Panc1 (cell line): ENCODE results near the gene CNTF. TPM values are rescaled to one million over a fixed set of nuclear protein-coding genes. Genes with fewer than 3 reads are reported as not detected.

Source experiments
- ATAC-seq: fragments of 200-7000 bp; cut with Tn5 transposase; 2 replicates; pipeline ENCODE4 v1.9.1; 2020; ENCODE audit warnings: mild to moderate bottlenecking, moderate library complexity
- BruUV-seq: library from RNA; stranded (reverse); fragments of 400-500 nt; replicated peaks from 2 replicates; lab custom pipeline; 2021; lab: Mats Ljungman, UMichigan
- CTCF ChIA-PET: fragments of 300-600 bp; sonication (Branson Sonifier 250); formaldehyde crosslinking; loops from one replicate; lab custom pipeline; 2022; ENCODE audit warnings: antibody characterized with exemption; lab: Charles Lee
- POLR2A ChIA-PET: fragments of 300-600 bp; sonication (Branson Sonifier 250); formaldehyde crosslinking; loops from one replicate; lab custom pipeline; 2022; ENCODE audit warnings: antibody characterized with exemption; lab: Charles Lee
- DNase-seq: peaks from one replicate; pipeline ENCODE4 v3.0.0-alpha.2; 2010; ENCODE audit warnings: low read depth, low spot score
- H3K27ac ChIP-seq: 2 replicates; pipeline ENCODE4 v1.5.1; 2011; ENCODE audit warnings: mild to moderate bottlenecking, low read length, inconsistent platforms
- H3K27me3 ChIP-seq: fragments of 200-500 bp; sonication (Bioruptor generic); 2 replicates; pipeline ENCODE4 v1.6.0; 2014; ENCODE audit warnings: low read length, inconsistent platforms; ENCODE audit not compliant: control insufficient read depth, insufficient read depth
- H3K36me3 ChIP-seq: fragments of 200-500 bp; sonication (Bioruptor generic); 2 replicates; pipeline ENCODE4 v1.5.1; 2014; ENCODE audit warnings: inconsistent platforms, mild to moderate bottlenecking, low read length, moderate library complexity; ENCODE audit not compliant: control insufficient read depth, insufficient read depth
- H3K4me1 ChIP-seq: 2 replicates; pipeline ENCODE4 v1.5.1; 2011; ENCODE audit warnings: inconsistent platforms, mild to moderate bottlenecking, low read length, moderate library complexity; ENCODE audit not compliant: control insufficient read depth, insufficient read depth
- H3K4me3 ChIP-seq, 2 experiments: 2 replicates each; pipeline ENCODE4 v1.5.1; 2011 to 2012; ENCODE audit warnings: low read depth in 2 of 2, low read length in 2 of 2, mild to moderate bottlenecking in 2 of 2, inconsistent platforms in 1 of 2, moderate library complexity in 1 of 2
- H3K9me3 ChIP-seq: fragments of 200-500 bp; sonication (Bioruptor generic); 2 replicates; pipeline ENCODE4 v1.5.1; 2014; ENCODE audit warnings: low read depth, mild to moderate bottlenecking, inconsistent platforms, low read length, moderate library complexity; ENCODE audit not compliant: control insufficient read depth, insufficient read depth
- POLR2AphosphoS5 ChIP-seq: IDR thresholded peaks from 2 replicates; pipeline ENCODE4 v1.6.1; 2012; ENCODE audit warnings: mild to moderate bottlenecking, low read depth, low read length, moderate library complexity
- SIN3A ChIP-seq: IDR thresholded peaks from 2 replicates; pipeline ENCODE4 v1.6.1; 2012; ENCODE audit warnings: low read depth, mild to moderate bottlenecking, low read length, moderate library complexity, borderline replicate concordance; ENCODE audit not compliant: insufficient read depth
- TCF7L2 ChIP-seq: IDR thresholded peaks from 2 replicates; pipeline ENCODE4 v1.6.1; 2011; ENCODE audit warnings: mild to moderate bottlenecking, low read depth, low read length, inconsistent platforms
- in situ Hi-C: cut with HindIII; loops from 2 replicates; pipeline ENCODE4 v1.10.0; 2016; ENCODE audit warnings: low sequenced_read_pairs, low pct_unique_long_range_greater_than_20kb
- intact Hi-C: fragments of 100-400 bp; cut with micrococcal nuclease; formaldehyde crosslinking; loops from one replicate; pipeline ENCODE4 v1.10.0; 2022; ENCODE audit not compliant: unreplicated experiment
- total RNA-seq: library from RNA; stranded (reverse); gene quantifications from one replicate; pipeline ENCODE4 v1.2.1, GENCODE V29; 2021; ENCODE audit not compliant: unreplicated experiment
- TF ChIP-seq, protein P1 (sequence below): fragments of 450-650 bp; IDR thresholded peaks from 2 replicates; pipeline ENCODE4 v1.5.1; 2017; ENCODE audit warnings: mild to moderate bottlenecking
- TF ChIP-seq, protein P2 (sequence below), 2 experiments: IDR thresholded peaks; 2 replicates each; pipeline ENCODE4 v1.6.1; 2011 to 2012; ENCODE audit warnings: low read depth in 2 of 2, control low read depth in 1 of 2, low read length in 1 of 2, mild to moderate bottlenecking in 1 of 2, moderate library complexity in 1 of 2; ENCODE audit not compliant: insufficient read depth in 1 of 2

Gene CNTF
- total RNA-seq, 1 experiment from 2014 or later, result 3.0 TPM

GRCh38 chr11:58647866-58648265 lies 25.4 kb downstream of the CNTF start:
- Histone ChIP-seq H3K9me3 (no peaks in the 10 kb centered on the region), H3K36me3 (no peaks in the 10 kb centered on the region), H3K27ac (no peak overlapping the region), H3K4me1 (no peaks in the 10 kb centered on the region), H3K4me3 (no peak overlapping the region), H3K27me3 (no peaks in the 10 kb centered on the region)
- POLR2A ChIA-PET, result no interaction called here
- no peak for ATAC-seq
- TF ChIP-seq, protein P1, sequence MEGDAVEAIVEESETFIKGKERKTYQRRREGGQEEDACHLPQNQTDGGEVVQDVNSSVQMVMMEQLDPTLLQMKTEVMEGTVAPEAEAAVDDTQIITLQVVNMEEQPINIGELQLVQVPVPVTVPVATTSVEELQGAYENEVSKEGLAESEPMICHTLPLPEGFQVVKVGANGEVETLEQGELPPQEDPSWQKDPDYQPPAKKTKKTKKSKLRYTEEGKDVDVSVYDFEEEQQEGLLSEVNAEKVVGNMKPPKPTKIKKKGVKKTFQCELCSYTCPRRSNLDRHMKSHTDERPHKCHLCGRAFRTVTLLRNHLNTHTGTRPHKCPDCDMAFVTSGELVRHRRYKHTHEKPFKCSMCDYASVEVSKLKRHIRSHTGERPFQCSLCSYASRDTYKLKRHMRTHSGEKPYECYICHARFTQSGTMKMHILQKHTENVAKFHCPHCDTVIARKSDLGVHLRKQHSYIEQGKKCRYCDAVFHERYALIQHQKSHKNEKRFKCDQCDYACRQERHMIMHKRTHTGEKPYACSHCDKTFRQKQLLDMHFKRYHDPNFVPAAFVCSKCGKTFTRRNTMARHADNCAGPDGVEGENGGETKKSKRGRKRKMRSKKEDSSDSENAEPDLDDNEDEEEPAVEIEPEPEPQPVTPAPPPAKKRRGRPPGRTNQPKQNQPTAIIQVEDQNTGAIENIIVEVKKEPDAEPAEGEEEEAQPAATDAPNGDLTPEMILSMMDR, result no peak
- TF ChIP-seq SIN3A (no peak), TCF7L2 (no peak), POLR2AphosphoS5 (no peak)
- TF ChIP-seq, protein P2, sequence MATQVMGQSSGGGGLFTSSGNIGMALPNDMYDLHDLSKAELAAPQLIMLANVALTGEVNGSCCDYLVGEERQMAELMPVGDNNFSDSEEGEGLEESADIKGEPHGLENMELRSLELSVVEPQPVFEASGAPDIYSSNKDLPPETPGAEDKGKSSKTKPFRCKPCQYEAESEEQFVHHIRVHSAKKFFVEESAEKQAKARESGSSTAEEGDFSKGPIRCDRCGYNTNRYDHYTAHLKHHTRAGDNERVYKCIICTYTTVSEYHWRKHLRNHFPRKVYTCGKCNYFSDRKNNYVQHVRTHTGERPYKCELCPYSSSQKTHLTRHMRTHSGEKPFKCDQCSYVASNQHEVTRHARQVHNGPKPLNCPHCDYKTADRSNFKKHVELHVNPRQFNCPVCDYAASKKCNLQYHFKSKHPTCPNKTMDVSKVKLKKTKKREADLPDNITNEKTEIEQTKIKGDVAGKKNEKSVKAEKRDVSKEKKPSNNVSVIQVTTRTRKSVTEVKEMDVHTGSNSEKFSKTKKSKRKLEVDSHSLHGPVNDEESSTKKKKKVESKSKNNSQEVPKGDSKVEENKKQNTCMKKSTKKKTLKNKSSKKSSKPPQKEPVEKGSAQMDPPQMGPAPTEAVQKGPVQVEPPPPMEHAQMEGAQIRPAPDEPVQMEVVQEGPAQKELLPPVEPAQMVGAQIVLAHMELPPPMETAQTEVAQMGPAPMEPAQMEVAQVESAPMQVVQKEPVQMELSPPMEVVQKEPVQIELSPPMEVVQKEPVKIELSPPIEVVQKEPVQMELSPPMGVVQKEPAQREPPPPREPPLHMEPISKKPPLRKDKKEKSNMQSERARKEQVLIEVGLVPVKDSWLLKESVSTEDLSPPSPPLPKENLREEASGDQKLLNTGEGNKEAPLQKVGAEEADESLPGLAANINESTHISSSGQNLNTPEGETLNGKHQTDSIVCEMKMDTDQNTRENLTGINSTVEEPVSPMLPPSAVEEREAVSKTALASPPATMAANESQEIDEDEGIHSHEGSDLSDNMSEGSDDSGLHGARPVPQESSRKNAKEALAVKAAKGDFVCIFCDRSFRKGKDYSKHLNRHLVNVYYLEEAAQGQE (IDR thresholded peaks at IDR 0.05; ENCODE audit: insufficient read depth in 1 of 2, low read depth in 2 of 2, low read length in 1 of 2), result no peak
- DNase-seq, result no peak
- CTCF ChIA-PET, result interaction anchor here (0.7 kb wide), 1 partner anchor 411 kb away, joined by 3 read pairs; no protein-coding TSS in a partner anchor
- intact Hi-C loops (no loop called here), in situ Hi-C loops (no loop called here)
- no TSS peak for BruUV-seq

DNA sequence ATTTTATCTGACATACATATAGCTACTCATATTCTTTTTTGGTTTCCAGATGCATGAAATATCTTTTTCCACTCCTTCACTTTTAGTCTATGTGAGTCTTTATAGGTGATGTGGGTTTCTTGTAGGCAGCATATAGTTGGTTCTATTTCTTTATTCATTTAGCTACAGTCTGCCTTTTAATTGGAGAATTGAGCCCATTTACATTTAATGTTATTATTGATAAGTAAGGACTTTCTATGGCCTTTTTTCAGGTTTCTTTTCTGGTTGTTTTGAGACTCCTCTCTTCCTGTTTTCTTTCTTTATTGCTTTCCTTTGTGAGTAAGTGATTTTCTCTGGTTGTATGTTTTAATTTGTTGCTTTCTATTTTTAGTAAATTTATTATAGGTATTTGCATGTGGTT lies 27.2 kb downstream of the CNTF start:
- no peak for TF ChIP-seq TCF7L2
- TF ChIP-seq SIN3A, result no peak
- TF ChIP-seq, protein P2 (IDR thresholded peaks at IDR 0.05; ENCODE audit: insufficient read depth in 1 of 2, low read depth in 2 of 2, low read length in 1 of 2), result no peak
- TF ChIP-seq, protein P1, result no peak
- no peak for TF ChIP-seq POLR2AphosphoS5
- in situ Hi-C loops, result no loop called here
- DNase-seq (no peak), ATAC-seq (no peak)
- H3K27me3 ChIP-seq, result no peaks in the 10 kb centered on the region
- intact Hi-C loops, result loop anchor here (10.0 kb wide), 2 partner anchors 415 to 505 kb away; no protein-coding TSS in a partner anchor
- no peak overlapping the region for H3K27ac ChIP-seq
- H3K4me3 ChIP-seq, result no peak overlapping the region
- POLR2A ChIA-PET, result no interaction called here
- no peaks in the 10 kb centered on the region for H3K36me3 ChIP-seq
- H3K4me1 ChIP-seq, result no peaks in the 10 kb centered on the region
- no peaks in the 10 kb centered on the region for H3K9me3 ChIP-seq
- no TSS peak for BruUV-seq
- CTCF ChIA-PET, result no interaction called here
